B cell (primary cell): Measurements from ENCODE around the gene SCN3B.

Experiments
- EZH2 ChIP-seq: IDR thresholded peaks from 2 replicates; pipeline ENCODE4 v1.6.1; 2012; ENCODE audit warnings: borderline replicate concordance, low read depth, mild to moderate bottlenecking, moderate library complexity, low read length; ENCODE audit not compliant: insufficient read depth, poor library complexity, severe bottlenecking
- TF ChIP-seq, protein P1 (sequence below): fragments of 200-600 bp; IDR thresholded peaks from one replicate; pipeline ENCODE4 v1.8.0; 2022; ENCODE audit warnings: antibody characterized with exemption, mild to moderate bottlenecking

DNA sequence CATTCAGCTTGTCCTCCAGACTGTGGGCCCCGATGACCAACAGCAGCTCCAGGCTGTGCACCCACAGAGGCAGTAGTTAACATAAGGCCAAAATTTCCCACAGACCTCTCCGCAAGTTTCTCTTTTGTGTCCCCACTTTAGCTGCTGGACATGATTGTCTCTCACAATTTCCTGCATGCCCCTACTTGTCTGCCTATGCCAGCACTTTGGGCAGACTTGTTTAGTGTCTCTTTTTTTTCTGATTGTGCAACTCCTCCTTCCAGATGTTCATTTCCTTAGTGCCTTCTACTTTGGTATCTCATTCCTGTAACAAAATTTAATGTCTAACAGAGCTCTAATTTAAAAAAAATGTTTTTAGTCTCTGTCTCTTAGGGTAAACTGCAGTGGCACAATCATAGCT is 23.8 kb upstream of the SCN3B start:
- TF ChIP-seq, protein P1, sequence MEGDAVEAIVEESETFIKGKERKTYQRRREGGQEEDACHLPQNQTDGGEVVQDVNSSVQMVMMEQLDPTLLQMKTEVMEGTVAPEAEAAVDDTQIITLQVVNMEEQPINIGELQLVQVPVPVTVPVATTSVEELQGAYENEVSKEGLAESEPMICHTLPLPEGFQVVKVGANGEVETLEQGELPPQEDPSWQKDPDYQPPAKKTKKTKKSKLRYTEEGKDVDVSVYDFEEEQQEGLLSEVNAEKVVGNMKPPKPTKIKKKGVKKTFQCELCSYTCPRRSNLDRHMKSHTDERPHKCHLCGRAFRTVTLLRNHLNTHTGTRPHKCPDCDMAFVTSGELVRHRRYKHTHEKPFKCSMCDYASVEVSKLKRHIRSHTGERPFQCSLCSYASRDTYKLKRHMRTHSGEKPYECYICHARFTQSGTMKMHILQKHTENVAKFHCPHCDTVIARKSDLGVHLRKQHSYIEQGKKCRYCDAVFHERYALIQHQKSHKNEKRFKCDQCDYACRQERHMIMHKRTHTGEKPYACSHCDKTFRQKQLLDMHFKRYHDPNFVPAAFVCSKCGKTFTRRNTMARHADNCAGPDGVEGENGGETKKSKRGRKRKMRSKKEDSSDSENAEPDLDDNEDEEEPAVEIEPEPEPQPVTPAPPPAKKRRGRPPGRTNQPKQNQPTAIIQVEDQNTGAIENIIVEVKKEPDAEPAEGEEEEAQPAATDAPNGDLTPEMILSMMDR: no peak
- no peak for TF ChIP-seq EZH2
